ENCODE results near the gene MAML2.

GRCh38 chr11:96292291-96293010 lies 50.5 kb downstream of the MAML2 start:
- no peak for TF ChIP-seq CTCF (conservative IDR thresholded peaks at IDR 0.05; ENCODE audit: low read depth in 2 of 2)
- TF ChIP-seq EZH2phosphoT487 (IDR thresholded peaks at IDR 0.05; ENCODE audit: unreplicated experiment): no peak
- no peak for TF ChIP-seq JUNB (IDR thresholded peaks at IDR 0.05; ENCODE audit: unreplicated experiment)
- no peak for TF ChIP-seq POLR2AphosphoS5 (IDR thresholded peaks at IDR 0.05; ENCODE audit: low read depth)
- no peak for TF ChIP-seq REST (IDR thresholded peaks at IDR 0.05; ENCODE audit: unreplicated experiment)

Measured in GM23338 (cell line).